ENCODE results near the gene MTCP1.
A peak's percentile ranks its signal among the peaks of the same experiment; 100 is the strongest.

Gene MTCP1

GRCh38 chrX:155086961-155087735, 16.2 kb upstream of the MTCP1 start:
- ATAC-seq = no peak
- TF ChIP-seq ZNF8 (CRISPR knock-in tag; IDR thresholded peaks at IDR 0.05) (no peak), PPARA (CRISPR knock-in tag; IDR thresholded peaks at IDR 0.05; ENCODE audit: borderline replicate concordance) (no peak), RARB (CRISPR knock-in tag; IDR thresholded peaks at IDR 0.05) (no peak), CSDC2 (CRISPR knock-in tag; IDR thresholded peaks at IDR 0.05) (no peak), TOX (CRISPR knock-in tag; IDR thresholded peaks at IDR 0.05; ENCODE audit: borderline replicate concordance) (no peak), GLIS3 (CRISPR knock-in tag; IDR thresholded peaks at IDR 0.05) (no peak), TCF4 (CRISPR knock-in tag; IDR thresholded peaks at IDR 0.05; ENCODE audit: borderline replicate concordance) (no peak), POU6F1 (CRISPR knock-in tag; IDR thresholded peaks at IDR 0.05; ENCODE audit: borderline replicate concordance, low read depth) (no peak), CREB5 (CRISPR knock-in tag; IDR thresholded peaks at IDR 0.05; ENCODE audit: low read depth) (no peak), TSHZ2 (CRISPR knock-in tag; IDR thresholded peaks at IDR 0.05) (no peak), OSR1 (CRISPR knock-in tag; IDR thresholded peaks at IDR 0.05) (no peak), CSRNP3 (CRISPR knock-in tag; IDR thresholded peaks at IDR 0.05) (no peak)

- TF ChIP-seq ZNF8 (CRISPR knock-in tag; IDR thresholded peaks at IDR 0.05) = no peak
- no peak for TF ChIP-seq PPARA (CRISPR knock-in tag; IDR thresholded peaks at IDR 0.05; ENCODE audit: borderline replicate concordance)
- TF ChIP-seq ISL1 (CRISPR knock-in tag; IDR thresholded peaks at IDR 0.05) = no peak
- peak; percentile 81 for ATAC-seq
These were observed 15.4 kb upstream of the MTCP1 start for GRCh38 chrX:155086202-155086840.

- ATAC-seq = peak; percentile 19
- TF ChIP-seq BACH2 (CRISPR knock-in tag; IDR thresholded peaks at IDR 0.05; ENCODE audit: borderline replicate concordance) = no peak
- TF ChIP-seq TSHZ2 (CRISPR knock-in tag; IDR thresholded peaks at IDR 0.05) = no peak
- TF ChIP-seq CREB5 (CRISPR knock-in tag; IDR thresholded peaks at IDR 0.05; ENCODE audit: low read depth) = no peak
- no peak for TF ChIP-seq ZNF8 (CRISPR knock-in tag; IDR thresholded peaks at IDR 0.05)
- TF ChIP-seq TOX (CRISPR knock-in tag; IDR thresholded peaks at IDR 0.05; ENCODE audit: borderline replicate concordance) = no peak
- TF ChIP-seq SNAI2 (CRISPR knock-in tag; IDR thresholded peaks at IDR 0.05) = no peak
- TF ChIP-seq PATZ1 (CRISPR knock-in tag; IDR thresholded peaks at IDR 0.05; ENCODE audit: borderline replicate concordance) = no peak
- TF ChIP-seq ZFP30 (CRISPR knock-in tag; IDR thresholded peaks at IDR 0.05) = no peak
- TF ChIP-seq ZNF70 (CRISPR knock-in tag; IDR thresholded peaks at IDR 0.05) = no peak
- no peak for TF ChIP-seq ZFP3 (CRISPR knock-in tag; IDR thresholded peaks at IDR 0.05)
- TF ChIP-seq OSR1 (CRISPR knock-in tag; IDR thresholded peaks at IDR 0.05) = no peak
- TF ChIP-seq POU6F1 (CRISPR knock-in tag; IDR thresholded peaks at IDR 0.05; ENCODE audit: borderline replicate concordance, low read depth) = no peak
- TF ChIP-seq ISL1 (CRISPR knock-in tag; IDR thresholded peaks at IDR 0.05) = no peak
- no peak for TF ChIP-seq CSDC2 (CRISPR knock-in tag; IDR thresholded peaks at IDR 0.05)
These were observed 851 bp upstream of the MTCP1 start for GRCh38 chrX:155071694-155072280.

Measured in SK-N-SH treated with all-trans-retinoic acid at 6 μM for 48 hours (cell line).